Measurements from ENCODE around the gene MYH7B. TPM values are rescaled to one million over a fixed set of nuclear protein-coding genes. Genes with fewer than 3 reads are reported as not detected.

MYH7B gene
- total RNA-seq, 1 experiment from 2014 or later, result 0.22 TPM

- H2BK120ac ChIP-seq (ENCODE audit: low read depth, low read length, poor library complexity, severe bottlenecking), result no peak overlapping the region
- no peaks in the 10 kb centered on the region for H3K23me2 ChIP-seq (ENCODE audit: insufficient read length, low read depth, low read length, poor library complexity, severe bottlenecking)
- no peaks in the 10 kb centered on the region; the same call in 1 of the 2 replicates for H3K4me1 ChIP-seq (ENCODE audit: insufficient read depth, low read length)
- H3K9me3 ChIP-seq (ENCODE audit: control insufficient read depth, low read depth, low read length), result no peaks in the 10 kb centered on the region
- H2BK20ac ChIP-seq (ENCODE audit: low read depth, low read length, poor library complexity, severe bottlenecking), result no peak overlapping the region
- H3K14ac ChIP-seq (ENCODE audit: insufficient read depth, low read length), result no peak overlapping the region; the same call in 1 of the 2 replicates
- no peak overlapping the region for H3K18ac ChIP-seq (ENCODE audit: insufficient read length, low read depth, low read length)
- H3K4me3 Mint-ChIP-seq, result no peak overlapping the region
- H3K27me3 Mint-ChIP-seq (ENCODE audit: low read depth), result peaks cover 33% of the 10 kb centered on the region
- peak overlapping the region in 1 of 3 experiments; percentile 71; a peak in 1 of 7 replicates for H3K27ac Mint-ChIP-seq
- H3K56ac ChIP-seq (ENCODE audit: insufficient read length, low read depth, low read length), result no peak overlapping the region
- H3T11ph ChIP-seq (ENCODE audit: low read length), result no peak overlapping the region
- no CpG with 5 or more reads among the region's 9 CpGs for WGBS (ENCODE audit: extremely low coverage, insufficient read length, low lambda C conversion rate)
- no peak overlapping the region for H2BK15ac ChIP-seq (ENCODE audit: low read depth, low read length)
- no peak overlapping the region for H3K23ac ChIP-seq (ENCODE audit: insufficient read length, low read depth, low read length)
- no peak overlapping the region for H3K27ac ChIP-seq (ENCODE audit: insufficient read length, low read depth, low read length)
- no peak overlapping the region for H2AK5ac ChIP-seq (ENCODE audit: insufficient read length, low read length)
- no peak overlapping the region for H3K4me2 ChIP-seq (ENCODE audit: insufficient read depth, insufficient read length, low read length)
- H4K20me1 ChIP-seq (ENCODE audit: control insufficient read depth, insufficient read depth, insufficient read length), result no peaks in the 10 kb centered on the region
- H3K27me3 ChIP-seq (ENCODE audit: insufficient read depth, low read length), result no peaks in the 10 kb centered on the region
- H4K91ac ChIP-seq (ENCODE audit: insufficient read length, low read depth, low read length), result no peak overlapping the region
- H3K79me1 ChIP-seq (ENCODE audit: insufficient read depth, low read depth, low read length, poor library complexity, severe bottlenecking), result no peaks in the 10 kb centered on the region
- H4K5ac ChIP-seq (ENCODE audit: insufficient read length, low read depth, low read length), result no peak overlapping the region
- H3K36me3 Mint-ChIP-seq (ENCODE audit: insufficient read depth in 1 of 3, low read depth in 3 of 3), result no peaks in the 10 kb centered on the region
- DNase-seq, result no peak
- no peaks in the 10 kb centered on the region for H3K9me3 Mint-ChIP-seq
- TF ChIP-seq CTCF (conservative IDR thresholded peaks at IDR 0.05), result no peak
- no peaks in the 10 kb centered on the region for H3K79me2 ChIP-seq (ENCODE audit: insufficient read depth, low read length)
- H3K9ac ChIP-seq (ENCODE audit: extremely low read depth, insufficient read length, low read length), result no peak overlapping the region
- no peak overlapping the region for H4K8ac ChIP-seq (replicated peaks; ENCODE audit: insufficient read length, low read depth, low read length)
- no peak overlapping the region for H2AFZ ChIP-seq (ENCODE audit: low read length)
- H2BK12ac ChIP-seq (ENCODE audit: insufficient read length, low read depth, low read length), result no peak overlapping the region
- H2BK5ac ChIP-seq (ENCODE audit: insufficient read length, low read length), result no peak overlapping the region
- H3K4ac ChIP-seq (ENCODE audit: low read depth, low read length), result no peak overlapping the region
- H3K4me1 Mint-ChIP-seq, result peaks cover 16 to 17% of the 10 kb centered on the region in 2 experiments
Measured at GRCh38 chr20:34970846-34971560, 15.3 kb downstream of the MYH7B start.
